GM18909 (cell line): ENCODE results near the gene LTK.
A peak's percentile ranks its signal among the peaks of the same experiment; 100 is the strongest.

Experiments
- ATAC-seq: cut with Tn5 transposase; IDR thresholded peaks from one replicate; pipeline ENCODE4 v1.9.1; 2021; ENCODE audit warnings: mild to moderate bottlenecking; ENCODE audit not compliant: unreplicated experiment, poor library complexity

Gene LTK

DNA sequence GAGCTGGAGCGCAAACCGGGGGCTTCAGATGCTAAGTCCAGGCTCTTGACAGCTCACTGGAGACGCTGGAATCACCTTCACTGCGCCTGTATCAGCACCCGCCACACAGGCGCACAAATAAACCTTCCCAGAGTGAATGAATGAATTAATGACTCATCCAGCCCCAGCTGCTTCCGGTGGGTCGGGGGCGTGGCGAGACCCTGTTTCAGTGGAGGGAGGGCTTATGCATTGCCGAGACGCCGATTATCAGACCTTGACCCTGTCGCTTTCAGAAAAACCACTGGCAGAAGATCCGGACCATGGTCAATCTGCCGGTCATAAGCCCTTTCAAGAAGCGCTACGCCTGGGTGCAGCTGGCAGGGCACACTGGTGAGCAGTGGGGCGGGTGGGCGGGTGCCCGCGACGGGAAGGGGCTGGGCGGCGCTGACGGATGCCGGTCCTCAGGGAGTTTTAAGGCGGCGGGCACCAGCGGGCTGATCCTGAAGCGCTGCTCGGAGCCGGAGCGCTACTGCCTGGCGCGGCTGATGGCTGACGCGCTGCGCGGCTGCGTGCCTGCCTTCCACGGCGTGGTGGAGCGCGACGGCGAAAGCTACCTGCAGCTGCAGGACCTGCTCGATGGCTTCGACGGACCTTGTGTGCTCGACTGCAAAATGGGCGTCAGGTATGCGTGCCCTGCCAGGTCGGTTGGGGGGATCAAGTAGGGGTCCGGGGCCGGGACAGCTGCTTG, 12.3 kb downstream of the LTK start:
- ATAC-seq: peak; percentile 44

DNA sequence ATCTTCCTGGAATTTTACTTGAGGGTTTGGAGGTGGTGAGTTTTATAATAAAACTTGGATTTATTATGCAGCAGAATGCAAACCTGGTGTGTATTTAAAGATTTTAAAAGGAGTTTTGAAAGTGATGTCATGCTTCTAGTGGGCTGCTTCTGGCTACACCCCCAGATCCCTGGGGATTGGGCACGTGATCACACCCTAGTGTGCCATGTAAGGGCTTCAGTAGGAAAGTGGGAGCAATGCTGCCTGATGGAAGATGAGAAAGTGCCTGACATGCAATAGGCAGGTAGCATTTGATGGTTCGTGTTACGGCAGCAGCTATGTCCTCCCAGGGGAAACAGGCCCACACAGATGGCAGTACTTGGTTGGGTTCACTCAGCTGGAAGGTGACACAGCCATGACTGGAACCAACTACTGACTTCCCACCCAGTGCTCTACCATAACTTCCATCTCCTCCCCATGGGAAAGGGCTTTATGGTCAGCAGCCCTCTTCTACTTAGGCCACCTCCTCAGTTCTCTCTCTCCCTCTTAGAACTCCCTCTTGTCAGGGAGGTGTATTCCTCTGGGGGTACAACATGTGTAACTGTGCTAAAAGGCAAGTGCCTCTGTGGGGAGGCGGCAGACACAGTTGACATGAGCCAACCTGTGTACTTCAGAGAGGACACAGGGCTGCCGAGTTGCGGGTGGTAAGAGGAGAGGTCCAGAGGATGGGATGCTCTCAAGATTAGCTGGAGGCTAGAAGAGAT, 14.3 kb downstream of the LTK start:
- ATAC-seq: no peak

DNA sequence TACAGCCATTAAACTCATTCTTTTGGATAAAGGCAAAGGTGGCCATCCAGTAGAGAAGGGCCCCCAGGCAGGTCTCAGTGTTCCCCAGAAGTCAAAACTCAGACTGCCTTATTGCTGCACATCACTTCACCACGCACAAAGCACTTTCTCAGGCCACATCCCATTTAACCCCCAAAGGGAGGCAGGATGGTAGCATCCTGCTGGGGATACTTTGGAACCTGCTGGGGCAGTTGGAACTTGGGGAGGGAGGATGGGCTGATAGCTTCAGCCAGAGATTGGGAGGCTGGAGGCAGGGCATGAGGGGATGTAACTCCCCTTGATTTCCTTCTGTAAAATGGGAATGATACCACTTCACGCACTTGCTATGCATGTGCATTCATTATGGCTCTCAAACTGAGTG, 15.0 kb downstream of the LTK start:
- ATAC-seq: no peak

DNA sequence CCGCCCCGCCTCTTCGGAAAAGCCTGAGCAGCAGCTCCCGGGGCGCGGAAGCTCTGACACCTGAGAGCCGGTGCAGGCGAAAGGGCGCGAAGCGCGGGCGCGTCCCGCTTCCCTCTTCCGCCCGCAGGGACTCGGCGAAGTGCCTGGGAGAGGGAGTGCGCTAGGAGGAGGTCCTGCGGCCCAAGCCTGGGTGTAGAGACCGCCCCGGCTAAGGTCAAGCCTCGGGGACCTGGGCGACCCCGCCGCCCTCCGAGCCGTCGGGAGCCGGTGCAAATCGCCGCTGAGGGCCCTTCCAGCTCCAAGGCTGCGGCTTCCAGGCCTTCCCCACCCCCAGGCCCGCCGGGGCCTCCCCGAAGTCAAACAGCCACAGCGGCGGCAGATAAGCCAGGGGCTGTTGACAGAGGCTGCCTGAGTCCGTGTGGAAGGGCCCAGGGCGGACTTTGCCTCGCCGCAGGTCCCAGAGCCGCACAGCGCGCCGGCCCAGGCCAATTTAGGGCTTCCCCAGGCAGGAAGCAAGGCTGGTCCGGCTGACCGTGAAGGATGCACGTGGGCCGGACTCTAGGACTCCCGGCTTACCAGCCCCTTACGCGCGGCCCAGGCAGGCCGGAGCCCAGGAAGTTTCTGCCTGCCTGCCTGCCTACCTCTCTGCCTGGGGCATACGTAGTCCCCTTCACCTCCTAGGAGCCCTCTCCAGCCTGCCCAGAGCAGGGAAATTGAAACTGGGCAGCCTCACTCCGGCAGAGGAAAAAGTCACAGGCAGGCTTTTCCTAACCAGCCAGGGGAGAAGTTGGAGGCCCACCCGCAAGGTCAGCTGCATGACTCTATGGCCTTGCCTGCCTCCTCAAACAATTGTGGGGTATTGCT, 17.7 kb downstream of the LTK start:
- ATAC-seq: no peak

GRCh38 chr15:41494922-41495735, 18.5 kb downstream of the LTK start:
- no peak for ATAC-seq

GRCh38 chr15:41494190-41494921, 19.3 kb downstream of the LTK start:
- ATAC-seq: peak; percentile 21

- no peak for ATAC-seq
These were observed 19.8 kb downstream of the LTK start for GRCh38 chr15:41493902-41494189.

GRCh38 chr15:41493205-41493901, 20.3 kb downstream of the LTK start, which contains the start of gene ITPKA:
Gene ITPKA (plus strand): TSS chr15:41493874. CDS start chr15:41493928, 54 bp downstream.
- ATAC-seq: peak; percentile 70

DNA sequence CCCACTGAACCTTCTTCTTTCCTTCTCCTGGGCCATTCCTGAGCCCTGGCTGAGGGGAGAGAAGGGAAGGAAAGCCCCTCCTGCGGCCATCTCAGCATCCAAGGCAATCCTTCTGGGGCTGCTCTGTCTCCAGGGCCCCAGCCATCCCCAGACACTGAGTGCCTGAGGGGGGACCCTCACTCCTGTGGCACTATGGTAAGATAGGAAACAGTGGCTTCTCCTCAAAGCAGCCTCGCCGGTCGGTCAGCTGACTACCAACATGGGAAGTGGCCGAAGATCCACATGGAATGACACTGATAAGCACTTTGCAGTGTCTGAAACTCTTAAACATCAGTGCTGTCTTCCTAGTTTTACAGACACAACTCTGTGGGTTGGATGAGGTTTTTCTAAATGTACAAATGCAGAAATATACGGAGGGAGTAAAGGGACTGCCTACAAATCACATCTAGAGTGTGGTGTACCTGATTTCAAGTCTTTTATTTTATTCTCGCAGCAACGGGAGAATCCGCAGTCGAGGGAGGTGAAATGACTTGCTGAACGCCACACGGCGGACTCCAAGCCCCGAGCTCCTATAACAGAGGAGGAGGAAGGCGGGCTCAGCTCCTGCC, 20.9 kb downstream of the LTK start:
- no peak for ATAC-seq

DNA sequence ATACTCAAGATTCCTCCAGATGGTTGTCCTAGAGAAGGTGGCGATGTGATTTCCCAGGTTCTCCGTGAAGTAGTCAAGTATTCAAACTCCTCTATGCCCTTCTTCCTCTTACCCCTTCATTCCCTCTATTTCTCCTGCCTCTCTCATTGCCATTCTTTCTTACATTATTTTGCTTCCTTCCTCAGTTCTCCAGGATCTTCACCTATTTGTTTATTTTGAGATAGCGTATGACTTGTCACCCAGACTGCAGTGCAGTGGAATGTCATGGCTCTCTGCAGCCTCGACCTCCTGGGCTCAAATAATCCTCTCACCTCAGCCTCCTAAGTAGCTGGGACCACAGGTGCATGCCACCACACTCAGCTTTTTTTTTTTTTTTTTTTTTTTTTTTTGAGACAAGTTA, 21.7 kb downstream of the LTK start:
- ATAC-seq: no peak

DNA sequence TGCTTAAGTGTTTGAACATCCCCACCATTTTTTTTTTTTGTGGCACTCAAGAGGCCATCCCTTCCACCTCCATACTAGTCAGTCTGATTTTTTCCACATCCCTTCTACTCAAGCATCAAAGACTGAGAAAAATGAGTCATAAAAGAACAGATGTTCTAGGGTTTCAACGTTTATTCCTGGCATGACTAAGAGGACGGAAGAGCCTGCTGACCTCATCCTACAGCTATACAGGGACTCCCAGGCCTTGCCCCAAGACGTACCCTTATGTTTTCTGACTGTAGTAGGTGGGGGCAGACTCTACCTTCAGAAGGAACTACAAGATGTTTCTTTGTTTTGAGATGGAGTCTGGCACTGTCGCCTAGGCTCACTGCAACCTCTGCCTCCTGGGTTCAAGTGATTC, 23.3 kb downstream of the LTK start:
- ATAC-seq: no peak

- ATAC-seq: no peak
These were observed 24.0 kb downstream of the LTK start for GRCh38 chr15:41489641-41490040.

DNA sequence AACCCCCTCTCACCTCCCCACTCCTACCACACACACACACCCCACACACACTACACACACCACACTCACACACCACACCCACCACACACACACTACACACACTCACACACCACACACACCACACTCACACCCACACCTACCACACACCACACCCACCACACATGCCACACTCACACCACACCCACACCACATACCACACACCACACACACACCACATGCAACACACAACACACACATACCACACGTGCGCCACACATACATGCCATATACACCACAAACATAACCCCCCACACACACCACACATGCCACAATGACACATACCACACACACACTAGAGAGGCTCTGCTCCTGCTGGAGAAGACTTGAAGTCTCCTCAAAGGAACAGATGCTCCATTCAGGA, 25.8 kb downstream of the LTK start:
- no peak for ATAC-seq

DNA sequence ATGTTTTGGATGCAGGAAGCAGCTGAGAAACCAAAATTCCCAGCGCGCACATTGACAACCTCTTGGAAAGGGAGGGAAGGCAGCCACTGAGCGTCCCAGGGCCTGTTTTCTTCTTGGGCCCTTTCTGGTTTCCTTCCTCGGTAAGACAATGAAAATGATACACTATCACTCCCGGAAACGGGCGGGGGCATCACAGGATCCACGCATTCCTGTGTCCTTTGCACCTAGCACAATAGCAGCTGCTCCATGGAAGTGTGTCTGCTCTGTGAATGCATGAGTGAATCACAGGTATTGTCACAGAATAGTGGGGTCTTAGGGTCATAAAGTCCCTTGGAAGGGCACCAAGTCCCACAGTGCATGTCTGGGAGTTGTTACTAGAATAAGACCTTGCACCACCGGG, 26.2 kb downstream of the LTK start:
- ATAC-seq: no peak

GRCh38 chr15:41486286-41486685, 27.3 kb downstream of the LTK start:
- ATAC-seq: no peak

DNA sequence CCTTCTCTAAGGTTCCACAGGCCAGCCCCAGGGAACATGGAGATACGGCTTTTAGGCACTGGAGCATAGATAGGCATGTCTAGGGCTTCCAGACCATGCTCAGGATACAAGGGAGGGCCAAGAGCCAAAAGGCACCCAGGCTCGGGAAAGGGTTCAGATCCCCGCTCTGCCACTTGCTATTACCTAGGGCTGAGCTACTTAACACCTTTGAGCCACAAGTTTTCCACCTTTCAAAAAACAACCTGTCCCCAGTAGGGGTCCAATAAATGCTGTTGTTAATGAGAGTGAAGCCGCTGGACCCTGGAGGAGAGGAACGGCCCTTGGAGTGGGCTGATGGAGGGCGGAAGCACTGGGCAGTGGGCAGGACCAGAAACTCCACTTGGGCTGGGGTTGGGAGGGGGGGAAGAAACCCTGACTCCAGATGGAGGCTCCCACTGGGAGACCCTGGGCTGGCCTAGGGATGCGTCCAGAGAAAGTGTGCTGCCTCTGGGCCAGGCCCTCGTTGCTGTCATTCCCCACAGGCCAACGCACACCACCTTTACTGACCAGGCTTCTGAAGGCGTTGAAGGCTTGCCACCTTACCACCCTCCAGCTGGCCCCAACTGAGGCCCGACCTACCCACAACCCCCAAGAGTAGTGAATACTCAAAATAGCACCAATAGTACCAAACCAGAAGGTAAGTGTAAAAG, 28.5 kb downstream of the LTK start:
- no peak for ATAC-seq

DNA sequence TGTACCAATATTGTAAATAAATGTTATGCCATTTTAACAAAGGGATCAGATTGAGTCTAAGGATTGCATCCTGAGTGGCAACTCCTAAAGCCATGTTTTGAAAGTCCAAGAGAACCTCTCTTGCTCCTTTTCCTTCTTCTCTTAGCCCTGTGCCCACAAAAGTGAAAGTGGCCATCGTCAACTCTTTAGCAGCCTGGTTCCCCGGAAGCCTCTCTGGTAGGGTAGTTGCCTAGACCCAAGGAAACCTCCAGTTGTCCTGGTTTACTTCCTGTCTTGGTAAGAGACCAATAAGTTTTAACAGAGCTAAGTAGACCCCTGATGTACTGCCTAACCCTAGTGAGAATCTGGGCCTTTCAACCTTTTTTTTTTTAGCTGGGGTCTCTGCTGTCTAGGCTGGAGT, 30.1 kb downstream of the LTK start:
- no peak for ATAC-seq

DNA sequence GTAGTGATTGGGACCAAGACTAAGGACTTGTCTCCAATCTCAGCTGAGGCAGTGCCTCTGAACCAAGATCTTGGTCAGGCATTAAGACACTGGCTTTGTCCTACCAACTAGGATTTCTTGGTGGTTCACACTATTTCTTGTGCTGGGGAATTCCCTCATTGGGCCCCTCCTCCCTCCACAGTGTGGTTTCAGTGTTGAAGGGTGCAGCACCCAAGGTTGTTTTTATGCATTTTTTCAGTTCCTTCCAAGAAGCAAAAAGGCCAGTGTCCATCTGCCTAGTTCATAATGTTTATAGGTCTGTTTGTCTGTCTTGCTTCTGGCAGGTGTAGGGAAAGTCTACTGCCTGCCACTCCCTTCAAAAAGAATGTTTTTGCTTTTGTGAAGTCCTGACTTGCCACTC, 30.5 kb downstream of the LTK start:
- ATAC-seq: peak; percentile 71
